Skeletal muscle cell (primary cell): ENCODE data around the gene GJC1.

Source experiments
- DNase-seq: peaks from one replicate; pipeline ENCODE4 v3.0.0-alpha.2; 2010; ENCODE audit warnings: low read depth
- H3K4me3 ChIP-seq: 2 replicates; pipeline ENCODE4 v1.5.1; 2011; ENCODE audit warnings: low read depth, mild to moderate bottlenecking, control low read depth, low read length, moderate library complexity

Gene GJC1

DNA sequence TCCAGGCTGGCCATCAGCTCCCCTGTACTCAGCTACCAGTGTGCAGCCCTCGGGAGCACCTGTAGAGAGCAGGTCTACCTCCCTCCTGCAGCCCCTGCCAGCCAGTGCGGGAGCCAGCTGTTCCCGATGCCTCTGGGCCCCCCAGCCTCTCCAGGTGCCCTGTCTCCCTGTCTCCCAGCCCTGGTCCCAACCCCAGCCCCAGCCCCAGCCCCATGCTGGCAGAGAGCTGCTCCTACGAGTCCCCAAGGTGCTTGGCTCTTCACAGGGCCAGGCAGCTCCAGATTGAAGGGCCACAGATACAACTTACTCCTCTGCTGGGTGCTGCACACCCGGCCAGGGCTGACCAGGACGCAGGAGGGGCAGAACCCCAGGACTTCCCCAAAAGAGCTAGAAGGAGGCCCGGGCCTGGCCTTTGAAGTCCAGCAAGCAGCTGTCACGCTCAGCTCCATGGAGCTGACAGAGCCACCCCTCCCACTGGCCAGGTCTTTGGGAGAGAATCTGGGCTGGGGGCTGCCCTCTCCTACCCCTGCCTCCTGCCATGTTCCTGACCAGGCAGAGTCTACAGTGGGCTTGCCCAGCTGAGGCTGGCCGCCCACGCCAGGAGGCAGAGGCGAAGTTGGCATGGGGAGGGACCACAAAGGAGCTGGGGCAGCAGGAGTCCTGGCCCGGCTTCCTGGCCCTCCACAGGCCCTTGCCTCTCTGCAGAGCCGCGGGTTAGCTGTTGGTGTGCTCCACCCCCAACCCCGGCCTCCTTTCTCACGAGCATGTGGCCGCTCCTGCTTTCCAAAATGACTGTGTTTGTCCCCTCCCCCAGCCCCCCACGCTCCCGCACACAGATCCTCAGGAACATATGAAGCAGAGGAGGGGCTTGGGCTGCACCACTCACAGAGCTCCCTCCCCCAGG lies 80.8 kb downstream of the GJC1 start:
- H3K4me3 ChIP-seq, result no peak overlapping the region
- DNase-seq, result no peak
